CD14-positive monocyte (primary cell): ENCODE data around the gene STMND1. TPM values are rescaled to one million over a fixed set of nuclear protein-coding genes. Genes with fewer than 3 reads are reported as not detected.

Source experiments
- DNase-seq, 3 donors: peaks; one replicate each; pipeline ENCODE4 v3.0.0-alpha.2; 2011 to 2022
- H2AFZ ChIP-seq: 2 replicates; pipeline ENCODE4 v1.6.0; 2012; ENCODE audit warnings: mild to moderate bottlenecking, low read depth, low read length, inconsistent platforms; ENCODE audit not compliant: insufficient read depth, poor library complexity, severe bottlenecking
- H3K27ac ChIP-seq, 2 donors: 1 replicate in 1 of 2; 2 replicates in 1 of 2; pipeline ENCODE4 v1.5.1; 2012 to 2013; ENCODE audit warnings: low read length in 2 of 2, control low read depth in 1 of 2, inconsistent platforms in 1 of 2, low read depth in 1 of 2, mild to moderate bottlenecking in 1 of 2
- H3K27me3 ChIP-seq, 2 donors: one replicate each; pipeline versions ENCODE4 v1.6.0 to v1.6.1; 2011 to 2013; ENCODE audit warnings: low read length in 2 of 2; ENCODE audit not compliant: control insufficient read depth in 2 of 2, insufficient read depth in 2 of 2
- H3K36me3 ChIP-seq, 2 donors: replicated peaks in 1 of 2; 1 replicate in 1 of 2; 2 replicates in 1 of 2; pipeline versions ENCODE4 v1.5.1 to v1.6.1; 2012 to 2013; ENCODE audit warnings: low read length in 2 of 2, control low read depth in 1 of 2, inconsistent platforms in 1 of 2, mild to moderate bottlenecking in 1 of 2; ENCODE audit not compliant: insufficient read depth in 2 of 2, control insufficient read depth in 1 of 2
- H3K4me1 ChIP-seq, 2 donors: 1 replicate in 1 of 2; 2 replicates in 1 of 2; pipeline versions ENCODE4 v1.5.1 to v1.6.1; 2012 to 2013; ENCODE audit warnings: low read length in 2 of 2, control low read depth in 1 of 2, inconsistent platforms in 1 of 2, mild to moderate bottlenecking in 1 of 2, moderate library complexity in 1 of 2; ENCODE audit not compliant: insufficient read depth in 2 of 2, control insufficient read depth in 1 of 2
- H3K4me2 ChIP-seq: replicated peaks from 2 replicates; pipeline ENCODE3; 2012; ENCODE audit warnings: low read length, moderate library complexity, mild to moderate bottlenecking; ENCODE audit not compliant: poor library complexity, severe bottlenecking; ENCODE audit errors: extremely low read depth
- H3K4me3 ChIP-seq, 3 experiments: fragments of 200-600 bp in 1 of 3; sonication (generic) in 1 of 3; replicated peaks in 1 of 3; 1 replicate in 2 of 3; 2 replicates in 1 of 3; pipeline ENCODE4 v1.5.1; 2011 to 2013; ENCODE audit warnings: low read length in 3 of 3, mild to moderate bottlenecking in 3 of 3, control low read depth in 2 of 3, low read depth in 2 of 3, inconsistent platforms in 1 of 3, moderate library complexity in 1 of 3
- H3K79me2 ChIP-seq: 2 replicates; pipeline ENCODE4 v1.6.0; 2012; ENCODE audit warnings: mild to moderate bottlenecking, control low read depth, inconsistent platforms, low read length, moderate library complexity; ENCODE audit not compliant: insufficient read depth
- H3K9ac ChIP-seq: 2 replicates; pipeline ENCODE4 v1.6.0; 2017; ENCODE audit warnings: low read length, mild to moderate bottlenecking; ENCODE audit not compliant: insufficient read depth, poor library complexity, severe bottlenecking
- H3K9me3 ChIP-seq, 2 donors: replicated peaks in 1 of 2; 1 replicate in 1 of 2; 2 replicates in 1 of 2; pipeline versions ENCODE4 v1.5.1 to v1.6.1; 2012 to 2013; ENCODE audit warnings: low read length in 2 of 2, control low read depth in 1 of 2; ENCODE audit not compliant: control insufficient read depth in 1 of 2, insufficient read depth in 1 of 2
- H4K20me1 ChIP-seq: 2 replicates; pipeline ENCODE4 v1.6.0; 2012; ENCODE audit warnings: mild to moderate bottlenecking, low read length, control low read depth, moderate library complexity; ENCODE audit not compliant: insufficient read depth
- H3K27ac Mint-ChIP-seq, 7 donors: one replicate each; pipeline ENCODE4 v1.8.0; 2020; ENCODE audit warnings: mild to moderate bottlenecking in 7 of 7, mixed read lengths in 7 of 7, moderate library complexity in 6 of 7, inconsistent platforms in 2 of 7
- H3K27me3 Mint-ChIP-seq, 3 donors: one replicate each; pipeline ENCODE4 v1.8.0; 2021 to 2022; ENCODE audit warnings: low read depth in 3 of 3, mild to moderate bottlenecking in 3 of 3, mixed read lengths in 3 of 3, moderate library complexity in 3 of 3, inconsistent platforms in 1 of 3
- H3K36me3 Mint-ChIP-seq, 2 donors: one replicate each; pipeline ENCODE4 v1.8.0; 2020; ENCODE audit warnings: mixed read lengths in 2 of 2, inconsistent platforms in 1 of 2, mild to moderate bottlenecking in 1 of 2
- H3K4me1 Mint-ChIP-seq: one replicate; pipeline ENCODE4 v1.8.0; 2020; ENCODE audit warnings: mild to moderate bottlenecking, mixed read lengths
- H3K4me3 Mint-ChIP-seq, 2 donors: one replicate each; pipeline ENCODE4 v1.8.0; 2020; ENCODE audit warnings: mild to moderate bottlenecking in 2 of 2, mixed read lengths in 2 of 2, moderate library complexity in 1 of 2
- H3K9me3 Mint-ChIP-seq, 7 donors: one replicate each; pipeline ENCODE4 v1.8.0; 2020 to 2022; ENCODE audit warnings: mixed read lengths in 7 of 7, mild to moderate bottlenecking in 6 of 7, moderate library complexity in 6 of 7, inconsistent platforms in 2 of 7
- CTCF ChIP-seq: fragments of 200-600 bp; IDR thresholded peaks from one replicate; pipeline ENCODE4 v1.8.0; 2022; ENCODE audit warnings: antibody characterized with exemption, mild to moderate bottlenecking
- WGBS: methylation state at CpG from one replicate; pipeline ENCODE4 v1.1.5; 2013; ENCODE audit warnings: missing lambda C conversion rate; ENCODE audit not compliant: insufficient coverage; 5-methylcytosine and 5-hydroxymethylcytosine counted together
- intact Hi-C, 2 donors: fragments of 100-400 bp; cut with micrococcal nuclease; formaldehyde crosslinking; loops; one replicate each; pipeline versions ENCODE4 v1.15.0 to v1.15.1; 2023
- polyA plus RNA-seq, 3 donors: library from polyadenylated mRNA; depleted of rRNA in 1 of 3; unstranded in 2 of 3; stranded (reverse) in 1 of 3; fragments of 300-500 nt in 2 of 3; fragments of >200 nt in 1 of 3; fragmentation: Illumina TruSeq in 2 of 3; gene quantifications; 1 replicate in 2 of 3; 2 replicates in 1 of 3; pipeline ENCODE4 v1.2.3, GENCODE V29; 2012 to 2021

The STMND1 gene
- polyA plus RNA-seq, 3 donors: not detected

- H2AFZ ChIP-seq: no peak overlapping the region
- no CpG with 5 or more reads among the region's 5 CpGs for WGBS
- H3K27me3 ChIP-seq: no peaks in the 10 kb centered on the region
- no peak overlapping the region for H3K4me2 ChIP-seq
- H3K4me1 ChIP-seq: no peaks in the 10 kb centered on the region
- DNase-seq: no peak
- TF ChIP-seq CTCF: no peak
- no peak overlapping the region for H3K4me3 ChIP-seq
- Mint-ChIP-seq H3K36me3 (no peaks in the 10 kb centered on the region), H3K9me3 (peaks cover 0 to 3% (median 0%) of the 10 kb centered on the region in 7 donors), H3K27me3 (peaks cover 0 to 11% (median 5%) of the 10 kb centered on the region in 3 donors), H3K4me3 (no peak overlapping the region), H3K27ac (no peak overlapping the region), H3K4me1 (no peaks in the 10 kb centered on the region)
- no peaks in the 10 kb centered on the region for H3K9me3 ChIP-seq
- H3K9ac ChIP-seq: no peak overlapping the region
- H3K27ac ChIP-seq: no peak overlapping the region
- no peaks in the 10 kb centered on the region for H3K79me2 ChIP-seq
- intact Hi-C loops: no loop called here
- H4K20me1 ChIP-seq: no peaks in the 10 kb centered on the region
- H3K36me3 ChIP-seq: no peaks in the 10 kb centered on the region
Observed at GRCh38 chr6:17081860-17082508, 19.9 kb upstream of the STMND1 start.

- Histone ChIP-seq H3K4me3 (no peak overlapping the region), H4K20me1 (no peaks in the 10 kb centered on the region), H3K27ac (no peak overlapping the region), H3K9ac (no peak overlapping the region), H3K4me1 (no peaks in the 10 kb centered on the region), H3K4me2 (no peak overlapping the region), H3K27me3 (no peaks in the 10 kb centered on the region), H3K36me3 (no peaks in the 10 kb centered on the region), H3K9me3 (no peaks in the 10 kb centered on the region), H2AFZ (no peak overlapping the region), H3K79me2 (no peaks in the 10 kb centered on the region)
- Mint-ChIP-seq H3K27me3 (peaks cover 0 to 11% (median 7%) of the 10 kb centered on the region in 3 donors), H3K36me3 (no peaks in the 10 kb centered on the region), H3K4me3 (no peak overlapping the region), H3K27ac (no peak overlapping the region), H3K4me1 (no peaks in the 10 kb centered on the region), H3K9me3 (no peaks in the 10 kb centered on the region)
- no CpG with 5 or more reads among the region's 3 CpGs for WGBS
- intact Hi-C loops: no loop called here
- TF ChIP-seq CTCF: no peak
- DNase-seq: no peak
Observed at GRCh38 chr6:17083397-17083796, 18.5 kb upstream of the STMND1 start.
